Ecto neural progenitor cell (in vitro differentiated cells): ENCODE results near the gene EXOC6B.

ENCODE experiments used
- DNase-seq: peaks from one replicate; pipeline ENCODE4 v3.0.0-alpha.2; 2018; ENCODE audit warnings: low spot score

The EXOC6B gene

GRCh38 chr2:72734432-72734831 lies 91.4 kb downstream of the EXOC6B start:
- no peak for DNase-seq

- no peak for DNase-seq
Observed at GRCh38 chr2:72731116-72731515, 94.7 kb downstream of the EXOC6B start.

GRCh38 chr2:72727356-72727755 lies 98.5 kb downstream of the EXOC6B start:
- DNase-seq: no peak

GRCh38 chr2:72723769-72724370 lies 102.0 kb downstream of the EXOC6B start:
- DNase-seq: no peak

- DNase-seq: no peak
Observed at GRCh38 chr2:72722492-72723070, 103.3 kb downstream of the EXOC6B start.

- no peak for DNase-seq
Observed at GRCh38 chr2:72719416-72719815, 106.4 kb downstream of the EXOC6B start.

GRCh38 chr2:72718876-72719275 lies 107.0 kb downstream of the EXOC6B start:
- DNase-seq: no peak

- DNase-seq: no peak
Observed at GRCh38 chr2:72716601-72717000, 109.2 kb downstream of the EXOC6B start.

GRCh38 chr2:72713857-72714256 lies 112.0 kb downstream of the EXOC6B start:
- no peak for DNase-seq

GRCh38 chr2:72712977-72713376 lies 112.9 kb downstream of the EXOC6B start:
- no peak for DNase-seq

GRCh38 chr2:72712304-72712703 lies 113.5 kb downstream of the EXOC6B start:
- no peak for DNase-seq

GRCh38 chr2:72710418-72711152 lies 115.2 kb downstream of the EXOC6B start:
- DNase-seq: no peak

GRCh38 chr2:72708236-72708635 lies 117.6 kb downstream of the EXOC6B start:
- DNase-seq: no peak

- DNase-seq: no peak
Observed at GRCh38 chr2:72698300-72698699, 127.5 kb downstream of the EXOC6B start.

GRCh38 chr2:72696559-72696958 lies 129.3 kb downstream of the EXOC6B start:
- no peak for DNase-seq

- DNase-seq: no peak
Observed at GRCh38 chr2:72695676-72696075, 130.2 kb downstream of the EXOC6B start.

- DNase-seq: peak; percentile 47
Observed at GRCh38 chr2:72694715-72695496, 130.9 kb downstream of the EXOC6B start.

- DNase-seq: no peak
Observed at GRCh38 chr2:72689579-72690195, 136.1 kb downstream of the EXOC6B start.

- DNase-seq: no peak
Observed at GRCh38 chr2:72685638-72686213, 140.1 kb downstream of the EXOC6B start.

GRCh38 chr2:72682061-72682460 lies 143.8 kb downstream of the EXOC6B start:
- DNase-seq: no peak

- no peak for DNase-seq
Observed at GRCh38 chr2:72681016-72681995, 144.5 kb downstream of the EXOC6B start.
